K562 (cell line): ENCODE data around the gene CSNK1A1. TPM values are rescaled to one million over a fixed set of nuclear protein-coding genes. Genes with fewer than 3 reads are reported as not detected.

Source experiments
- ATAC-seq: fragments of 200-7000 bp; cut with Tn5 transposase; 3 replicates; pipeline ENCODE4 v1.9.1; 2020; ENCODE audit warnings: moderate library complexity
- BruUV-seq: library from RNA; stranded (reverse); fragments of 400-500 nt; replicated peaks from 2 replicates; lab custom pipeline; 2021; lab: Mats Ljungman, UMichigan
- CTCF ChIA-PET: fragments of 300-600 bp; formaldehyde crosslinking; extraction: SDS; loops from one replicate; lab custom pipeline; 2021; ENCODE audit warnings: low intra/inter-chr PET ratio; lab: Yijun Ruan, JAX
- POLR2A ChIA-PET: fragments of 300-600, 350-650 bp; sonication (Branson Sonifier 250); formaldehyde crosslinking; extraction: SDS; loops from one replicate; lab custom pipeline; 2021; ENCODE audit warnings: antibody characterized with exemption, inconsistent platforms; lab: Yijun Ruan, JAX
- DNase-seq, 4 experiments: peaks; one replicate each; pipeline versions ENCODE4 v3.0.0 to v3.0.0-alpha.2; 2011 to 2018; ENCODE audit warnings: low spot score in 3 of 4, mixed read lengths in 3 of 4; ENCODE audit errors: extremely low read depth in 1 of 4
- FAIRE-seq: peaks from 2 replicates; lab custom pipeline; 2011; peaks lifted over from hg19 to GRCh38; lab: Jason Lieb, UNC
- H2AFZ ChIP-seq: 2 replicates; pipeline ENCODE4 v1.6.0; 2011; ENCODE audit warnings: low read depth, low read length, control low read depth, inconsistent platforms
- H3K27ac ChIP-seq: fragments of 200-600 bp; 3 replicates; pipeline ENCODE4 v1.8.0; 2011; ENCODE audit warnings: low read depth, mild to moderate bottlenecking, control low read depth, inconsistent platforms, low read length, moderate library complexity, mixed read lengths; ENCODE audit errors: extremely low read depth
- H3K27me3 ChIP-seq, 2 experiments: fragments of 300-600 bp in 1 of 2; 2 replicates in 1 of 2; 3 replicates in 1 of 2; pipeline versions ENCODE4 v1.6.0 to v1.8.0; 2011; ENCODE audit warnings: inconsistent platforms in 2 of 2, low read length in 2 of 2, mild to moderate bottlenecking in 1 of 2, mixed read lengths in 1 of 2, moderate library complexity in 1 of 2; ENCODE audit not compliant: control insufficient read depth in 2 of 2, insufficient read depth in 2 of 2
- H3K36me3 ChIP-seq: fragments of 300-600 bp; 3 replicates; pipeline ENCODE4 v1.8.0; 2011; ENCODE audit warnings: mild to moderate bottlenecking, low read length, inconsistent platforms; ENCODE audit not compliant: control insufficient read depth, insufficient read depth
- H3K4me1 ChIP-seq, 2 experiments: fragments of 200-600 bp in 1 of 2; replicated peaks in 1 of 2; 2 replicates in 1 of 2; 3 replicates in 1 of 2; pipeline versions ENCODE4 v1.5.1 to v1.8.0; 2011; ENCODE audit warnings: inconsistent platforms in 2 of 2, low read length in 2 of 2, mild to moderate bottlenecking in 1 of 2, mixed read lengths in 1 of 2, moderate library complexity in 1 of 2; ENCODE audit not compliant: control insufficient read depth in 2 of 2, insufficient read depth in 2 of 2
- H3K4me2 ChIP-seq: 2 replicates; pipeline ENCODE4 v1.6.1; 2011; ENCODE audit warnings: low read length, control low read depth, inconsistent platforms, mixed read lengths; ENCODE audit not compliant: insufficient read depth
- H3K4me3 ChIP-seq: fragments of 200-600 bp; sonication (generic), shearing (Covaris generic); 2 replicates; pipeline ENCODE4 v1.5.1; 2016; ENCODE audit warnings: control low read depth, inconsistent platforms
- H3K79me2 ChIP-seq: fragments of 200-600 bp; 3 replicates; pipeline ENCODE4 v1.8.0; 2011; ENCODE audit warnings: low read length, inconsistent platforms; ENCODE audit not compliant: control insufficient read depth, insufficient read depth
- H3K9ac ChIP-seq, 2 experiments: 2 replicates each; pipeline versions ENCODE4 v1.6.0 to v1.6.1; 2011; ENCODE audit warnings: low read depth in 2 of 2, low read length in 2 of 2, control low read depth in 1 of 2, inconsistent platforms in 1 of 2, mild to moderate bottlenecking in 1 of 2, mixed read lengths in 1 of 2; ENCODE audit not compliant: insufficient read depth in 1 of 2
- H3K9me1 ChIP-seq: one replicate; pipeline ENCODE4 v1.6.0; 2011; ENCODE audit warnings: inconsistent platforms, mild to moderate bottlenecking, low read length, moderate library complexity; ENCODE audit not compliant: control insufficient read depth, insufficient read depth
- H3K9me3 ChIP-seq: replicated peaks from 2 replicates; pipeline ENCODE4 v1.5.1; 2011; ENCODE audit warnings: low read depth, low read length, inconsistent platforms; ENCODE audit not compliant: control insufficient read depth, insufficient read depth
- H4K20me1 ChIP-seq: replicated peaks from 2 replicates; pipeline ENCODE4 v1.6.1; 2011; ENCODE audit warnings: low read length, inconsistent platforms, mixed read lengths; ENCODE audit not compliant: control insufficient read depth, insufficient read depth
- CCNT2 ChIP-seq: IDR thresholded peaks from 2 replicates; pipeline ENCODE4 v1.6.1; 2011; ENCODE audit warnings: borderline replicate concordance, low read depth, mild to moderate bottlenecking, moderate library complexity, mixed read lengths, low read length; ENCODE audit not compliant: insufficient read length; ENCODE audit errors: extremely low read depth
- HOXB6 ChIP-seq: fragments of 250-450 bp; sonication (Bioruptor Pico); IDR thresholded peaks from 2 replicates; pipeline ENCODE4 v1.5.1; 2022; ENCODE audit warnings: mild to moderate bottlenecking, borderline replicate concordance
- LCOR ChIP-seq: sonication (generic); formaldehyde crosslinking; IDR thresholded peaks from 2 replicates; pipeline ENCODE4 v1.8.0; 2022; ENCODE audit warnings: mild to moderate bottlenecking, missing genetic modification reagents
- MECOM ChIP-seq: fragments of 250-450 bp; sonication (Bioruptor Pico); IDR thresholded peaks from 2 replicates; pipeline ENCODE4 v1.8.0; 2022; ENCODE audit warnings: inconsistent platforms
- ZBTB11 ChIP-seq, 3 experiments: fragments of 200-800 bp in 1 of 3; fragments of 250-450 bp in 1 of 3; fragments of 450-650 bp in 1 of 3; sonication (Bioruptor Pico) in 1 of 3; sonication (Bioruptor generic) in 1 of 3; formaldehyde crosslinking in 1 of 3; IDR thresholded peaks; 2 replicates each; pipeline versions ENCODE4 v1.6.1 to v1.8.0; 2016 to 2022; ENCODE audit warnings: mild to moderate bottlenecking in 2 of 3, missing genetic modification characterization in 2 of 3, missing compliant biosample characterization in 1 of 3, moderate library complexity in 1 of 3
- ZBTB40 ChIP-seq, 2 experiments: fragments of 450-650 bp in 1 of 2; sonication (generic) in 1 of 2; formaldehyde crosslinking in 1 of 2; IDR thresholded peaks; 2 replicates each; pipeline versions ENCODE4 v1.7.1 to v1.9.0; 2016 to 2022; ENCODE audit warnings: inconsistent platforms in 1 of 2, mild to moderate bottlenecking in 1 of 2, missing genetic modification reagents in 1 of 2
- ZNF384 ChIP-seq: IDR thresholded peaks from 2 replicates; pipeline ENCODE4 v1.6.1; 2012; ENCODE audit warnings: low read depth, low read length, improper control_type of control experiment
- in situ Hi-C: fragments of 300-500 bp; cut with MboI; formaldehyde crosslinking; loops from 4 replicates; pipeline ENCODE4 v1.15.0; 2018; ENCODE audit warnings: inconsistent platforms, mixed read lengths
- intact Hi-C: fragments of 100-400 bp; cut with micrococcal nuclease; formaldehyde crosslinking; loops from 2 replicates; pipeline ENCODE4 v1.14.2; 2022
- polyA plus RNA-seq, 8 experiments: library from polyadenylated mRNA; depleted of rRNA in 4 of 8; stranded (reverse) in 5 of 8; unstranded in 3 of 8; fragments of >200 nt; fragmentation: Nextera tagmentation in 2 of 8; fragmentation: Illumina TruSeq in 1 of 8; extraction: Ambion mirVana in 2 of 8; extraction: Trizol in 1 of 8; gene quantifications; 2 replicates each; pipeline versions ENCODE4 v1.2.1 to v1.2.3, GENCODE V29; 2011 to 2014; ENCODE audit warnings: inconsistent platforms in 1 of 8, missing spikeins in 1 of 8
- total RNA-seq, 7 experiments: library from RNA; depleted of rRNA in 6 of 7; stranded (reverse); fragments of >200 nt in 6 of 7; fragmentation: Illumina TruSeq in 2 of 7; extraction: Trizol in 2 of 7; gene quantifications; 2 replicates each; pipeline versions ENCODE4 v1.2.1 to v1.2.3, GENCODE V29; 2011 to 2021; ENCODE audit warnings: low replicate concordance in 1 of 7

The CSNK1A1 gene
- total and polyA plus RNA-seq, 9 of the 15 experiments (the other 6 are each of a cell fraction or from before 2014, with no cell fraction given): 49.1 to 196 (median 154) TPM

GRCh38 chr5:149529463-149529862, 21.8 kb downstream of the CSNK1A1 start:
- H3K36me3 ChIP-seq: peaks cover 55% of the 10 kb centered on the region
- POLR2A ChIA-PET: interaction anchor here (0.8 to 1.0 kb wide), 2 partner anchors 13 to 19 kb away, joined by 4 read pairs; no protein-coding TSS in a partner anchor
- no peak for FAIRE-seq
- TF ChIP-seq LCOR (CRISPR knock-in tag): no peak
- no peak for TF ChIP-seq CCNT2
- TF ChIP-seq ZBTB11 (CRISPR knock-in tag; IDR thresholded peaks at IDR 0.05): no peak
- no peak for TF ChIP-seq HOXB6
- no peak for TF ChIP-seq MECOM (CRISPR knock-in tag)
- TF ChIP-seq ZNF384: no peak
- TF ChIP-seq ZBTB40 (IDR thresholded peaks at IDR 0.05): no peak
- no peak for TF ChIP-seq ZBTB40 (CRISPR knock-in tag; IDR thresholded peaks at IDR 0.05)

More at GRCh38 chr5:149529463-149529862, 21.8 kb downstream of the CSNK1A1 start:
- Histone ChIP-seq H3K9ac (no peak overlapping the region), H2AFZ (no peak overlapping the region), H3K27ac (no peak overlapping the region), H3K9me1 (peaks cover 4% of the 10 kb centered on the region), H3K79me2 (peaks cover 99% of the 10 kb centered on the region), H3K27me3 (no peaks in the 10 kb centered on the region), H3K4me3 (no peak overlapping the region), H3K4me1 (peaks cover 12 to 28% of the 10 kb centered on the region in 2 experiments), H3K9me3 (no peaks in the 10 kb centered on the region), H3K4me2 (no peak overlapping the region), H4K20me1 (peaks cover 26% of the 10 kb centered on the region)
- in situ Hi-C loops (no loop called here), intact Hi-C loops (no loop called here)
- no peak for DNase-seq
- CTCF ChIA-PET: no interaction called here
- no peak for ATAC-seq
- BruUV-seq: no TSS peak
